ENCODE measurements around the gene NME7.
"Not testable (repeated sequence)": the region's sequence is repeated elsewhere in the genome, so short reads cannot be mapped to it uniquely, and the experiment has no call there.

Gene NME7

DNA sequence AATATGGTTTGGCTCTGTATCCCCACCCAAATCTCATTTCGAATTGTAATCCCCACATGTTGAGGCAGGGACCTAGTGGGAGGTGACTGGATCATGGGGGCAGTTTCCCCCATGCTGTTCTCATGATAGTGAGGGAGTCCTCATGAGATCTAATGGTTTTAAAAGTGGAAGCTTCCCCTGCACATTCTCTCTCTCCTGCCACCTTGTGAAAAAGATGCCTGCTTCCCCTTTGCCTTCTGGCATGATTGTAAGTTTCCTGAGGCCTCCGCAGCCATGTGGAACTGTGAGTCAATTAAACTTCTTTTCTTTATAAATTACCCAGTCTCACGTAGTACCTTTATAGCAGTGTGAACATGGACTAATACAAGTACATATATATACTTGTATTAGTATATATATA, 25.5 kb downstream of the NME7 start:
- DNase-seq (ENCODE audit: low spot score) = not testable (repeated sequence)

DNA sequence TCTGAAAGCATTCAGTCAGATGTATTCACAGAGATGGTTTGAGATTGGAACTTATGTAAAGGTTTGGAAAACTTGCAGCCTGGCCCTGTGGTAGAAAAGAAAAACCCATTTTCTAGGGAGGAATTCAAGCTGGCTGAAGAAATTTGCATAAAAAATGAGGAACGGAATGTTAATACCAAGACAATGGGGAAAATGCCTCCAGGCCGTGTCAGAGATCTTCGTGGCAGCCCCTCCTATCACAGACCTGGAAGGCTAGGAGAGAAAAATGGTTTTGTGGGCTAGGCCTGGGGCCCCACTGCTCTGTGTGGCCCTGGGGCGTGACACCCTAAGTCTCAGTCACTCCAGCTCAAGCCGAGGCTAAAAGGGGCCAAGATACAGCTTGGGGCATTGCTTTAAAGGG, 26.7 kb downstream of the NME7 start:
- no peak for DNase-seq (ENCODE audit: low spot score)

DNA sequence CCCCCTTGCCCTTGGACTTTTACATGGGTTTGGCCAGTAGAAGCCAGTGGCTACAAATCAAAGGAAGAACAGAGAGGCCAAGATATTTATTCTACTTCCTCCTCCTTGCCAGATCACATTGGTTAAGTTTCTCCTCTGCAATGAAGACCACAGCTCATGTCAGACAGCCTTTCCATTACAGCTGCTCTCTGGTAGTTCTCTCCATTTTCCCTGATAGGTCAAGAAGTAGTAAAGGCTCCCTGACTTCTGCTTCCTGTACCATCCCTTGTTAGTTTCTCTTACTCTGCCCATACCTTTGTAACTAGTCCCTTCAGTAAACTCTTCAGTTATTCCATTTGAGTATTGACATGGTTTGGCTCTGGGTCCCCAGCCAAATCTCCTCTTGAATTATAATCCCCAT, 27.8 kb downstream of the NME7 start:
- no peak for DNase-seq (ENCODE audit: low spot score)

DNA sequence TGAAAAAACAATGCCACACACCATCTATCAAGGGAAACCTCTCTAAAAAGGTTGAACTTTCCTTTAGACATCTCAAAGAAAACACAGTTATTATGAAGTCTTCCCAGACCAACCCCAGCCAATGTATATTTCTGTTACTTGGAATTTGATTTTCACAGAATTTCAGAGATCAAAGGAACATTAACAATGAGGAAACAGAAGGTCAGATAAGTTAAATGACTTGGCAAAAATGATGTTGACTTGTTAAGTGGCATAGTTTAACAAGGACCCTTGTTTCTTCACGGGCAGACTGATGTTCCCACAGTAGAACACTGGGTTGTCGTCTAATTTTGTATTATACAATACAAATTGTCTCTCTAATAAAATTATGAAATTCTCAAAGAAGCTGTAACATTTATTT, 29.0 kb downstream of the NME7 start:
- no peak for DNase-seq (ENCODE audit: low spot score)

DNA sequence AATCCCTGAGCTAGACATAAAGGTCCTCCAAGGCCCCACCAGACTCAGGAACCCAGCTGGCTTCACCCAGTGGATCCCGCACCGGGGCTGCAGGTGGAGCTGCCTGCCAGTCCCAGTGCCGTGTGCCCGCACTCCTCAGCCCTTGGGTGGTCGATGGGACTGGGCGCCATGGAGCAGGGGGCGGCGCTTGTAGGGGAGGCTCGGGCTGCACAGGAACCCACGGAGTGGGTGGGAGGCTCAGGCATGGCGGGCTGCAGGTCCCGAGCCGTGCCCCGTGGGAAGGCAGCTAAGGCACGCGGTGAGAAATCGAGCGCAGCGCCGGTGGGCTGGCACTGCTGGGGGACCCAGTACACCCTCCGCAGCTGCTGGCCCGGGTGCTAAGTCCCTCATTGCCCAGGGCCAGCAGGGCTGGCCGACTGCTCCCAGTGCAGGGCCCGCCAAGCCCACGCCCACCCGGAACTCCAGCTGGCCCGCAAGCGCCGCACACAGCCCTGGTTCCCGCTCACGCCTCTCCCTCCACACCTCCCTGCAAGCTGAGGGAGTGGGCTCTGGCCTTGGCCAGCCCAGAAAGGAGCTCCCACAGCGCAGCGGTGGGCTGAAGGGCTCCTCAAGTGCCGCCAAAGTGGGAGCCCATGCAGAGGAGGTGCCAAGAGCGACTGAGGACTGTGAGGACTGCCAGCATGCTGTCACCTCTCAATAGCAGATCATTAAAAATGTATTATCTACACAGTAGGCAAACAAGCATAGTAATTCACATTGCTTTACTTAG, 30.5 kb downstream of the NME7 start:
- DNase-seq (ENCODE audit: low spot score) = not testable (repeated sequence)

DNA sequence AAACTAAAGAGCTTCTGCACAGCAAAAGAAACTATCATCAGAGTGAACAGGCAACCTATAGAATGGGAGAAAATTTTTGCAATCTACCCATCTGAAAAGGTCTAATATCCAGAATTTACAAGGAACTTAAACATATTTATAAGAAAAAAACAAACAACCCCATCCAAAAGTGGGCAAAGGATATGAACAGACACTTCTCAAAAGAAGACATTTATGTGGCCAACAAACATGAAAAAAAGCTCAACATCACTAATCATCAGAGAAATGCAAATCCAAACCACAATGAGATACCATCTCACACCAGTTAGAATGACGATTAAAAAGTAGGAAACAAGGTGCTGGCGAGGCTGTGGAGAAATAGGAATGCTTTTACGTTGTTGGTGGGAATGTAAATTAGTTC, 32.9 kb downstream of the NME7 start:
- DNase-seq (ENCODE audit: low spot score) = not testable (repeated sequence)

DNA sequence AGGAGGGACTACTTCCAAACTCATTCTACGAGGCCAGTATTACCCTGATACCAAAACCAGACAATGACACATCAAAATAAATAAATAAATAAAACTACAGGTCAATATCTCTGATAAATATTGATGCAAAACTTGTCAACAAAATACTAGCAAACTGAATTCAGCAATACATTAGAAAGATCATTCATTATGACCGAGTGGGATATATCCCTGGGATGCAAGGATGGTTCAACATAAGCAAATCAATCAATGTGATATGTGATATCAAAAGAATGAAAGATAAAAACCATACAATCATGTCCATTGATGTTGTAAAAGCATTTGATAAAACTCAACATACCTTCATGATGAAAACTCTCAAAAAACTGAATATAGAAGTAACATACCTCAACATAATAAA, 36.7 kb downstream of the NME7 start:
- DNase-seq (ENCODE audit: low spot score) = no peak

DNA sequence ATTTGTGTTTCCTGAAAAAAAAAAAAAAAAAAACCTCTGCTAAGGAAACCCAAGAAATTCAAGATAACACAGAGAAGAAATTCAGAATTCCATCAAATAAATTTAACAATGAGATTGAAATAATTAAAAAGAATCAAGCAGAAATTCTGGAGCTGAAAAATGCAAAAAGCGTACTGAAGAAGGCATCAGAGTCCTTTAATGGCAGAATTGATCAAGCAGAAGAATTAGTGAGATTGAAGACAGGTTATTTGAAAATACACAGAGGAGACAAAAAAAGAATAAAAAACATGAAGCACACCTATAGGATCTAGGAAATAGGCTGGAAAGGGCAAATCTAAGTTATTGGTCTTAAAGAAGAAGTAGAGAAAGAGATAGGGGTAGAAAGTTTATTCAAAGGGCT, 38.2 kb downstream of the NME7 start:
- no peak for DNase-seq (ENCODE audit: low spot score)

DNA sequence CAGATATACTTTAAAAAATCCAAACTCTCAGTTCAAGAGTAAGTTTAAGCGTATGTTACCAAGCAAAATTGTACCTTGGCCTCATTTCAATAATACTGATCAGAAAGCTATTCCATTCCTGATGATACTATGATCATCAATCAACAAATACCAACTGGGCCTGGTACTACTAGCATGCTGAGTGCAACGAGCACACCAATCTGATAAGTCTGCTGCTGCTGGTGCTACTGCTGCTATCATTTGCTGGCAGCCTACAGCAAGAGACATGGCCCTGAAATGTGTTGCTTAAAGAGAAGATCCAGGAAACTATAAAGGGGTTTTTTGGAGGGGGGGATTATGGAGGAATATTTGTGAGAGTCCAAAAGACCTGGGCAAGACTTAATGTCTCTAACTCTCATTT, 39.7 kb downstream of the NME7 start:
- no peak for DNase-seq (ENCODE audit: low spot score)

DNA sequence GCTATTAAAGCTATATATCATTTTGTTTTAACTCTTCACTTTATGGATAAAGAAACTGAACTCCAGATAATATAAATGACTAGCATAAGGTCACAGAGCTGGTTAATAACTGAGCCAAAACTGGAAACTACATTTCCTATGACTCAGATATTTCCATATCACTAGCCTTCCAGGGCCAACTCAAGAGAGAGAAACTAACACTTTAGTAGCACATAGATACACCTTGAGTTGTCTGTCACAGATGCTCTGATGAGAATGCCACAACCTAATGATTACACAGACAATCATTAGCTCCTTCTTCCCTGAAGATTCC, 40.7 kb downstream of the NME7 start:
- no peak for DNase-seq (ENCODE audit: low spot score)

DNA sequence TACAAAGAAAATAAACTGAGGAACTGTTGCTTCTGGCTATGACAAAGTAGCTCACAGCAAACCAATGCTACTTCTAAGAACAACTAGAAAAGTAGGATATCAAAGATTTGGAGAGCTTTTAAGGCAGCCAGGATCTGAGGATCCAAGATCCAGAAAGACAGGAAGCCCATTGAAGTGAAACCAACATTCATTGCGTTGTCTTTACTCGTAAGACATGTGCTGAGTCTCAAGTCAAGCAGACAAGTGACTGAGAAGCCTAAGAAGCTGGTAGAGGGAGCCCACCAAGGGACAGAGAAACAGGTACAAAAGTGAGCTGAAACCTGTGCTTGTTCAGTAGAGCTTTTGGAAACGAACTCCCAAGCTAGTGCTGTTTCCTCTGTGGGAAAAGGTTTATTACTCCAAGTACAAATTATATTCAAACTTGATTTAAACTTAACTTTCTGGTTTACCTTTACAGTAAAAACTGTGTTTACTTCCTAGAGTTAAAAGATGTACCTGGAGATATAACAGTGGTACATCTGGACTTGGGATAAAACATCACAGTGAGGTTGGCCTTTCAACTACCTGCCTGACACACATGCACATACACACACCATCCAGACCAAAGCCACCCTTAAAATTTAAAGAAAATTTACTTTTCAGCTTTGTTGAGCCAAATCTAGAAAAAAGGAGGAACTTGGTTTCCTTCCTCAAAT, 41.2 kb downstream of the NME7 start:
- no peak for DNase-seq (ENCODE audit: low spot score)

DNA sequence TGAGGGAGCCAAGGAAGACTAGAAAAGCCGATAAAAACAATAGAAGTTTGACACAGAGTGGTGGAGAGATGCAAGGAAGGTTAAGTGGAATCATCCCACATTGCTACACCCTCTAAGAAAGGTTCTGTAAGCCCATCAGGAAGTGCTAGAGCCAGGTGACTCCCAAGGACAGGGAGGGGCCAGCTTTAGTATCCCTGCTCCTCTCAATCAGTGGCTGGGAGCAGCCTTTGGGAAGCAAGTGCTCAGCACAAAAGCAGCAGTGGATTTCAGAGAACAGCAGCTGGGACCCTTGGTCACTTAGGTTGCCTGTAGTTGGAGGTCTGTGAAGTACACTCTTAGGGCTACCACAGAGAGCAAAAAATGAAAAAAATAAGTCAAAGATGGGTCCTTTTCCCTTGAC, 42.5 kb downstream of the NME7 start:
- DNase-seq (ENCODE audit: low spot score) = peak; percentile 30

DNA sequence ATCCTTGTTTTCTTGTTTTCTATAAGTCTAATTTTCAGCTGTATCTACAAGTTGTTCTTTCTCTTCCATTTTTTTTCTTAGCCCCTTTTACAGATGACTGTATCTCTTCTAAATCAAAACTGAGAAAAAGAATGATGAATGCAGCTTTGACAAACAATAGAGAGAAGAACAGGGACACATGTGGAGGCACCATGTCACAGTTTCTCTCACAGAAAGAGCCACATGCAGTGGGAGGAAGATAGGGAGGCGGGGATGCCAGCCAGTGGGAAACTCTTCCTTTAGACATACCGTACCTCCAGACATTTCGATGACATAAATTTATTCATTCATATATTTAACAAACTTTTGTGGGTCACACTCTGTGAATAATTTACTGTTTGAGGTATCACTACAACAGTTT, 45.5 kb downstream of the NME7 start:
- no peak for DNase-seq (ENCODE audit: low spot score)

DNA sequence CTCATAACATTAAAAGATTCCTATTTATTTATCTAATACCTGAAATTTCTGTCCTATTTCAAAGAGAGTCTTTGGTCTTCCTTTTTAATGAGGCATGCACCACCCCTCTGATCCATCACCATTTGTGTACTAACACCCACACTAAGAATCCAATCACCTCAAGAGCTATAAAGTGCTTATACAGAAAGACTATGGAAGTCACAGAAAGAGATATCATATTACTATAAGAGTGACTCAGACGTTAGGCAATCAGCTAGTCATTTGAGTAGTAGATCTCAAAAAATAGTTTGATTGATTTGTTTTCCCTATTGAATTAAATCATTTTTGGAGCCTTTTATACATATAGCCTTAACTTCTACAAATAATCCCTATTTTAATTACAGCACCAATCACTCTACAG, 46.1 kb downstream of the NME7 start:
- no peak for DNase-seq (ENCODE audit: low spot score)

DNA sequence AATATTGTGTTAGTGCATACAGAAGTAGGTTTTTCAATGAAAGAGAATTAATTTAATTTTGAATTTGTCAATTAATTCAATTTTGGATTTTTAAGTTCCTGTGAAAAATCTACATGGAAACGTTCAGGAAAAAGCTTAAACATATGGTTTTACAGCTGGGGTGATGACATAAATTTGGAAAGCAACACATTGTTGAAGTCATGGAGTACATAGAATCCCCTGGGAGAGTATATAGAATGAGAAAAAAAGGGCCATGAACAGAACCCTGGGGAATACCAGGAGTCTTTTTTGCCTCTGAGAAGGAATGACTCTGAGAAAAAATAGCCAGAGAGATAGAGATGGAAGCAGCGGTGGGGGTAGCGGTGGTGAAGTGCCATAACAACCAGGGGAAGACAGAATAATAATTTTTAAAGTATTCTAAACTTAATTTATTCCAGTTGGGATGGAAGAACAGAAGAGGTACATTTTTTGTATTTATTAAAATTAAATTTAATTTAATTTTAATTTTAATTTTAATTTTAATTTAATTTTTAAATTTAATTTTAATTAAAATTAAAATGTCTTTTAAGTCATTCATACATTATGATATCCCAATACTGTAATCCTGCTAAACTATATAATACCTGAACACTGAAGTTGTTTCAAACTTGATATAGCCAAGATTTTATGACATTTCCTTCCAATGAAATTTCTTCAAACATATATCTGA, 48.9 kb downstream of the NME7 start:
- no peak for DNase-seq (ENCODE audit: low spot score)

DNA sequence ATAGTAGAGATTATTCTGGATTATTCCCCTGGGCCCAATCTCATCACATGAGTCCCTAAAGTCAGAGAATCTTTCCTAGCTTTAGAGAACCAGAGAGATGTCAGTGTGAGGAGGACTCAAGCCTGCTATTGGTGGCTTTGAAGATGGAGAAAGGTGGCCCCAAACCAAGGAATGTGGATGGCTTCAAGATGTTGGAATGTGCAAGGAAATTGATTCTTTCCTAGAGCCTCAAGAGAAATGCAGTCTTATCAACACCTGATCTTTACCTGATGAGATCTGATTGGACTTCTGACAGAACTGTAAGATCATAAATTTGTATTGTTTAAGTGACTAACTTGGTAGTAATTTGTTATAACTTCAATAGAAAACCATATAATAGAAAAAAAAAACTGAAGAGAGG, 51.0 kb downstream of the NME7 start:
- DNase-seq (ENCODE audit: low spot score) = no peak

DNA sequence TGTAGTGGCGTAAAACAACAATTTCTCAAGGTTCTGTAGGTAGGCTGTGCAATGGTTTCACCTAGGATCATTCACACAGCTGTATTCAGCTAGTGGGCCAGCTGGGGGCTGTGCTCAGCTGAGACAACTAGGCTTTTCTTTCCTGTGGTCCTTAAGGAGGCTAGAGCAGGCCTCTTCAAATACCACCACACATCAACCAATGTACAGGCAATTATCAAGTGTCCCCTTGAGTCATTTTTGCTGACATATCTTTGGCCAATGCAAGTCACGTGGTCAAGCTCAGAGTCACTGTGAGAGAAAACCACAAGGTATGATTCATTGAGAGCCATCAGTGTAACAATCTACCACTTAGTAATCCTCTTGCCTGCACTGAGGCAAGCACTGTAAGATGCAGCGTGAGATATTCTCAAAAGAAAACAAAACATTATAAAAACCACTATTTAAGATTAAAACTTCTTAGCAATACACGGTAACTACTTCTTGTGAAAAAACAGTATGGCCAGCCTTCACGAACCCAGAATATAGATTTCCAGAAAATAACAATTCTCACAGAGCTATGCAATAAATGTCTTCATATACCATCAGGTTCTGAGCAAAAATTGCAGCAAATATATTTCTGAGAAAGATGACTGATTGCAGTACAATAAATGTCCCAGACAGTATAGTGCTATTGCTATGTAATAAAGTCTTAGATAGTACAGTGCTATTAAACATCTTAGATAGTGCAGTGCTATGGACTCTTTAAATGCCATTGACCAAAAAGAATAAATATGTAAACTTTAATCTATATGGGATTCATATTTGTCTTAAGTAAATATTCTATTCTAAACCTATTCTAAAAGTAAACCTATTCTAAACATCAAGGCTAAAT, 55.3 kb downstream of the NME7 start:
- DNase-seq (ENCODE audit: low spot score) = no peak

DNA sequence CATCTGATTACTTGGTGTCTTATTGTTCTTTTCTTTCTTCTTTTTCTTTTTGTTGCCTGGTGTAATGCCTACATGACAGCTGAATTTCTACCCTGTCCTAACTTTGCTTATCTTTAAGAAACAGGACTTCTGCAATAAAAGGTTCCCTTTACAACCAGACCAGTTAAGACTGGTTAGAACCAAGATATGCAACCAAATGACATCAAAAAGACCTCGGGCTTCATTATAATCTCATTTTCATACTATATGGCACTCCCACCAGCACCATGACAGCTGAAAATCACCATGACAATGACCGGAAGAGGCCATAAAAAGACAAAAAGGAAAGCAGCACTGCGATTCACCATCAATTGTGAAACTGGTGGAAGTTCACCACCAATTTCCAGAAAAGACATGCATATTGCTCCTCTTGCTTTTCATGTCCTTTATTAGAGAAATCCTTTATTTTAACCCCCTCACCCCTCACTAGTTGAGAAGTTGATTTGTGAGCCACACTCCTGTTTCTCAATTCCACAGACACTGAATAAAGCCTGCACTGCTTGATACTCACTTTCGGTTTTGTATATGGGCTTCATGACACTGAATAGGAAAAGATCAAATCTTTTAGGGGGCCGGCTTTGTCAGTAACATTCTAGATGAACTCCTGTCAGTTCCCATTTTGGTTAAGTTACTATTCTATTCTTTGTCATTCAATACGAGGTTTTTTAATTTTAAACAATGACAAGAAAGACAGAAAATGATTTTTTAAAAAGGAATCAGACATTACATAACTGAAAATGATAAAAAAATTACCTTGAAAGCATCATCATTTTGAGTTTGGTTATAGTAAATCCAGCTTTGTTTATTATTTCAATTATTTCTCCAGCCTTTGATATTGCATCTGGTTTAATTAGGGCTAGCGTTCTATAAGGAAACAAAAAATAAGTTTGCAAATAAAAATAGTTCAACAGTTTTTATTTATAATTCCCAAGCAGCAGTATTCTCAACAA, 58.1 kb downstream of the NME7 start:
- no peak for DNase-seq (ENCODE audit: low spot score)

DNA sequence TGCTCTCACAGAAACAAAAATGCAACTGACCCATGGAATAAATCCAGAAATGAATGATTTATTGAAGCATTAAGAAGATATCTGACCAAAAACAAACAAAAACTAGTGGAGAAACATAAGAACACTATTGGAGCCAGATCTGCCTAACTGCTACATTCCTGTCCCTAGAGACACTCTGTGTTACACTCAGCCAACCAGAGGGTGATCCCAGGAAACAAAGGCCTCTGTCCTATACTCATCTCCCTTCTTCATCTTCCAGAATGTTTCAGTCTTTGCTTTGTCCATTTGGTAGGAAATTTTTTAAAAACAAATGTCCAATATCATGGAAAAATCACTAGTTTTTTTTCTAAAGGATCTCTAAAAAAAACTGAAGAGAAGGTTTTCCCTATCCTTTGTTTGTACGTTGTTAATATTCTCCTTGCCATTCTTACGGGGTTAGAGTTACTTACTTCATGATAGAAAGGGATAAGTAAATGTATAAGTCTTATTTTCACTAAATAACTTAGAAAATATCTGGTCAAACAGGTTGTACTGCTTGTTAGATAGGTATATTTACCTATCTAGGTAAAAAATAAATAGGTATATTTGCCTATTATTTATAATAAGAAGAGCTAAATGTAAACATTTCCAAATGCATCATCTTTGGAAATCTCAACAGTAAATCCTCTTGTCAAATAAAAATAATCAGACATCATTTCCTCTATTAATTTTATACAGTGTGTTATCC, 59.1 kb downstream of the NME7 start:
- DNase-seq (ENCODE audit: low spot score) = no peak

DNA sequence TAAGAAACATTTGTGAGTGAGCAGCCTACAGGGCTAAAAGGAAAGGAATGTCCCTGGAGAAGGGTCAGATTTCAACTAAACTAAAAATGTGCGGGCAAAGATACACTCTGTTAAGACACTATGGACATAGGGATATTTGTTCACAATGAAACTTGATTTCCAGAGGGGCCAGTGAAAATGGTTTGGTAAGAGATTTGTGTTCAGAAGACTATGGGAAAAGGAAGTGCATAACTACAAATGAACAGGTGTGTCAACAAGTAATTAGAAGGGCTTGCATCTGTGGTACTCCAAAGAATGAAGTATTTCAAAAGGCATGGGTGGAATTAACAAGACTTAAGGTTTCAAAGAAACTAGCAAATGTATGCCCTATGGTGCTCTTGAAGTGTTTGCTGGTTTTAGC, 60.4 kb downstream of the NME7 start:
- DNase-seq (ENCODE audit: low spot score) = no peak

DNA sequence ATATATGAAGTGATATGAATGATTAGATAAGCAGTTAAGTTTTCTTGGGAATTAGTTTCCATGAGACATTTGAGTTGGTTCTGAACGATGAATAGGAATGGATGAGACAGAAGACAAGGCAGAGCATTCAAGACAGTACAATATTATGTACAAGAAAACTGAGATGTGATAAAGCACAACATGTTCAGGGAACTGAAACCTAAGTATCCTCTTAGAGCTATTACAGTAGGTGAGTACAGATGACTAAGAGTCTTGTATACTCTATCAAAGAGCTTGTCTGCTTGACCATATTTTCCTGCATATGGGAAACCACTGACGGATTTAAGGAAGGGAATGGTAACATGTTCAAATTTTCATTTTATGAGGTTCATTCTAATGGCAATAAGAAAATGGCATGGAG, 61.6 kb downstream of the NME7 start:
- DNase-seq (ENCODE audit: low spot score) = no peak

Measured in iPS-NIHi11 (cell line).